Stimulated activated CD8-positive, alpha-beta memory T cell treated with anti-CD3 and anti-CD28 coated beads, Interleukin-2, amount 100 ng/mL, for 48 hours (primary cell): ENCODE measurements around the gene BCAR1.
"Not testable (repeated sequence)": the region's sequence is repeated elsewhere in the genome, so short reads cannot be mapped to it uniquely, and the experiment has no call there.

Experiments used
- DNase-seq, 2 donors: peaks; one replicate each; pipeline ENCODE4 v3.0.0-alpha.2; 2020; ENCODE audit warnings: low read depth in 2 of 2

Gene BCAR1

DNA sequence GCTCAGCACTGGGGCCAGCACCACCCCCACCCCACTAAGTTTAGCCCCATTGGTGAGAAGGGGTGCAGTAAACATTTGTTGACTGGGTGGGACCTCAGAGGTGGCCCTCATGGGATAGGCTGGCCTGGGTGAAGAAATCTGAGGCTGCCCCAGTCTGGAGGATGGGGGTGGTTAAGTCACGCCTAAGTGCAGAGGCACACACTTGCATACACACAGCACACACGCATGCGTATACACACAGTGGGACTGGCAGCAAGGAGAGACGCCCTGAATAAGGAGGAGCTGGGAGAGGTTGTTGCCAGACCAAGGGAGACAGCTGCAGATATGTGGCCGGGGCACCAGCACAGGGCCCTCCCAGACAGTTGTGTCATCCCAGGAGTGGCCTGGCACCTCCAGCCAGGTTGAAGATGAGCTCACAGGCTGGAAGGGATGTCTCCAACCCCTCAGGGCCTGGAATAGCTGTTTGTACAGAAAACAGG is 3.0 kb upstream of the BCAR1 start:
- DNase-seq: no peak

- no peak for DNase-seq
These were observed 1.8 kb upstream of the BCAR1 start for GRCh38 chr16:75252946-75253911.

DNA sequence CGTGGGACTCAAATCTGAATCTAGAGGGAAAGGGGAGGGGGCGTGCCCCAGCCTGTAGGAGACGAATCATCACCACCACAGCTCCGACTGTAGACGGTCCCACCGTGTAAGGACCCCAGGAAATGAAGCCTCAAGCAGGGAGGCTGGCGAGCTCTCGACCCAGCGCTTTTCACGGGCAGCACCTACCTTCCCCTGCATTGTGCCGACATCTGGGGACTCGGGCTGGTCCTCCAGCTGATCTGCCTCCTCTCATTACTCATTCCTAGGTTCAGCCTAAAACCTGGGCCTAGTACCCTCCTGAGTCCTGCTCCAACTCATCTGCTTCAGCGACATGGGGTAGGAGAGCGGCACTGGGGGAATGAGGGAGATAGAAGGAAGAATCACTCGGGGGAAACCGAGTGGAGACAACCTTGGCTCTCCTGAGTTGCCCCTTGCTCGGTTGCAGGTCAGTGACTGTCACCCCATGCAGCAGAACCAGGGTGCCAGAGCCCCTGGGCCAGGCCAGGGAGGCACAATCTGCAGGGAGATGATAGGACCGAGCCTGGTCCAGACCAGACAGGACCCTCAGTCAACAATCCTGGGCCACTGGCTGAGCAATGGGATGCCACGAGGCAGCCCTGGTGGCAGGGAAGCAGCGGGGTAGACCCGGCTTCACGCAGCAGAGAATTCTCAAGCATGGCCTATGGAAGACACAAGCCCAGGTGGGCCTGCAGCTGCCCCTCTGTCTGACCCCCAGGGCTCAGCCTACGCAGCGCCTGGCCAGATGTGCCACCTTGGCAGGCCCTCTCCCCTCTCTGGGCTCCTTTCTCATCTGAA is 833 bp upstream of the BCAR1 start:
- no peak for DNase-seq

DNA sequence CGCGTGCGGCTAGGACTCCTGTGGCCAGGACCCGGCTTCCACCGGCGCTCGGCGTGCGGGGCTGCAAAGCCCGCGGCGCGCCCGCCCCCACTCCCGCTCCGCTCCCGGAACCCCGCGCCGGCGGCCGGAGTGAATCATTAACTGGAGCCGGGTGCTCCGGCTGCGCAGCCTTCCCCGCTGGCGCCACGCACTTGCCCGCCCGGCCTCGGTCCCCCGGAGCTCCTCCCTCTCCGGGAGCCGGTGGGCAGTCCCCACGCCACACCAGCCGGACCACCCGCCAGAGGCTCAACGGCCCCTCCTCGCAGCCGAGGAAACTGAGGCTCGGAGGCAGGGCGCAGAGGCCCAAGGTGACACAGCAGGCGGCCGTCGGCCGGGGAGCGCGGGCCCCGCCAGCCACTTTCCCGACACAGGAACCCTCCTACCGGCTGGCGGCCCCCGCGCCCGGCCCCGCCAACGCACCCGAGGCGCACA is 580 bp downstream of the BCAR1 start:
- DNase-seq: no peak

GRCh38 chr16:75250089-75250808 is 1.2 kb downstream of the BCAR1 start:
- DNase-seq: no peak

DNA sequence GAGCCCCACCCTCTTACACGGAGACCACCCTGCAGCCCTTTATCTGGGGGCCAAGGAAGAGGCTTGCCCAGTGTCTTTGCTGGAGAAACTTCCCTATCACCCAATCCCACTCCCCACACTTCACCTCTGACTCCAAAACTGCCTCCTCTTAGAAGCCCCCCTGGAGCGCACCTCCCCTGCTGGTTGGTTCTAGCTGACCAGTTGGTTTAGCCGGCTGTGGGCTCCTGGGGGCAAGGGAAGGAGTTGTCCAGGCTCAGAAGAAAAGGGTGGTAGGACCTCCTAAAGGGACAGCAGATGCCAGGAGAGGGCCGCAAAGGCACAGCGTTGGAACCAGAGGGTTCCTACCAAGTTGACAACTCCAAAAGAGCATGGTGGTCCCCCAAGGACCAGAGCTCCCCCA is 2.0 kb downstream of the BCAR1 start:
- no peak for DNase-seq

DNA sequence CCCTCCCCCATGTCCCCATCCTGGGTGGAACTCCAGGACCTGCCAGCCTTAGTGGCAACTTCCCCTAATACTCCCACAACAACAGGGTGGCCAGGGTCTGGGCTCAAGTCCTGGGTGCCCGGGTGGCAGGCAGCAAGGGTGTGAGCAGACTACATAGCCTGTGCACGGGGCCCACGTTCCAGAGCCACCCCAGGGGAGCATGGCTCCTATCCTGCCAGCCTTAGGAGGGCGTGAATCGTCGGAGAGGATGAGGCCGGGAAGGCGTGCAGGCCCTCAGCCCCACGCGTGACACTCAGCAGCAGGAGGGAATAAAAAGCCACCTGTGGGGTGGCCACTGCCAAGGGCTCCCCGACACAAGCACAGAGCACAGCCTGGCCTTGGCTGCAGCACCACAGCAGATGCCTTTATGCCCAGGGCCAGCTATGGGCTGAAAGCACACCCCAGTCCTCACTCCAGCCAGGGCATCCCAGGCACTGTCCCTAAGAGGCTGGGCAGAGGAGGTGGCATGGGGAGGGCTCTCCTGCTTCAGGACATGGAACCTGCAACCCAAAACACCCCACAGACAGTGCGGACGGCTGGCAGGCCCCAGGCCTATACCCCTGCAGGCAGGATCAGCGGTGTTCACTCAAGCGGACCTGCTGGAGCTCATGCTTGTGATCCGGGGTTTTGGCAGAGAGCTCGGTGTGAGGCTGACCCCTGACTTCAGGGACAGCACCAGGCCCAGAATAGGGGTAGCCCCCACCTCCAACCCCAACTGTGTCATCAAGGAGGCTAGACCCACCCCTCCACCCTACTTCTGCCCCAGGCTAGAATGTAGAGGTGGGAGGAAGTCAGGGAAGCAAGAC is 2.7 kb downstream of the BCAR1 start:
- DNase-seq: no peak

DNA sequence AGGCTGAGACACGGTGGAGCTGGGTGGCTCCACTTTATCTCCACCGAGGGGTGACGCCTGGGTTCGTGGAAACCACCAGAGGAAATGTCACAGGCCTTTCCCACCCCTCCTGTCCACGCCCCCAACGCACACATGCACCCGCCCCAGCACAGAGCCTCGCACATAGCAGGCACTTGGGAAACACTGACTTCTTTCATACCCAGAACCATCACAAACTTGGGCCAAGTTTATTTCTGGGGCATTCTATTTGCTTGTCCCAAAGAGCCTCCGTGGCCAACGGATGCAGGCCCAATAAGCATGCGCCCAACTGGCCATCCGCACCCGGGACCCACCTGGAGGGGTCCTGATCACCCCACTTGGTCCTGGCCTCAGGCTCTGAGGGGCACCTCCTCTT is 3.3 kb downstream of the BCAR1 start:
- DNase-seq: no peak

GRCh38 chr16:75247249-75247648 is 4.2 kb downstream of the BCAR1 start:
- no peak for DNase-seq

DNA sequence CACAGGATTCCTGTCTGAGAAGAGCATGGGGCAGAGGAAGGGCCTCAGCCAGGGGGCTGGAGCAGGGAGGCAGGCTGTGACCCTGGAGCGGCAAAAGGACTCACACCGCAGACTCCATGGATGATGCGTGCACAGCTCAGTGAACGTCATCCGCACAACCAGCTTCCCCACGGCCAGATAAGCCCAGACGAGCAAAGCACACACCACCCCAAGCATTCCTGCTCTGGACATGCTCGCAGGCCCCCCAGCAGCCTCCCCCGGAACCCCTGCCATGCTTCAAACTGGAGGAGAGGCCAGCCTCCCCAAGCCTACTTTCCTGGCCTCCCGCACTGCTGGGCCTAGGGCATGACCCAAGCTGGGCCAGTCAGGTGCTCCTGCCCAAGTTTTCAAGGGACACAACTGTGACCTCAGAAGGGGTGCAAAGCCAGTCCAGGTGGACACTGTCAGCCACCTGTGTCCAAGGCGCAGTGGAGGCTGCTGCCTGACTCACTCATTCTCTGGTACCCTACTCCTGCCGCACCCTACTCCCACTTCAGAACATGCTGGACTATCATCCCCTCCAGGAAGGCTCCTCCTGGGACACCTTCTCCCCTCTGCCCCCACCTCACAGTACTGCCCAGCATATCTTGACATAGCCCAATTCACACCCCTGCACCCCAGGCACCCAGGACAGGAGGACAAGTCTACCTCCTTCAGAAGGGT is 4.8 kb downstream of the BCAR1 start:
- DNase-seq: no peak

- no peak for DNase-seq
These were observed 6.3 kb downstream of the BCAR1 start for GRCh38 chr16:75244844-75245758.

GRCh38 chr16:75244225-75244809 is 7.1 kb downstream of the BCAR1 start:
- DNase-seq: no peak

GRCh38 chr16:75243667-75244224 is 7.7 kb downstream of the BCAR1 start:
- no peak for DNase-seq

- DNase-seq: not testable (repeated sequence)
These were observed 8.9 kb downstream of the BCAR1 start for GRCh38 chr16:75242436-75243078.

DNA sequence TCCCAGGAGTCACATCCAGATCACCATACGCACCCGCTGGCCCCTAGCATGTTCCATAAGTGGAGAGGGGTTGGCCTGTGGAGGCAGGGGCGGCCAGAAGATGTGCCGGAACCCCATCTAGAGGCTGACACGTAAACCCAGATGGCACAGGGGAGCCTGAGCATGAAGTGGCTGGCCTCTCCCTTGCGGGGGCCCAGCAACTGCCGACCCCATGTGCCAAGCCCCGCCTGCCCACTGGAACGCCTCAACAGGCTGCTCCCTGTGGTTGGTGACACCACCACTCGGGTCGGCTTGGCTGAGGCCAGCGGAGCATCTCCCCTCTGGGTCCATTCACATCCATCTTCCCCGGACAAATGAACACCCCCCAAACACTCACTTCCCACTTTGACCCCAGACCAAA is 9.5 kb downstream of the BCAR1 start:
- no peak for DNase-seq

- no peak for DNase-seq
These were observed 10.0 kb downstream of the BCAR1 start for GRCh38 chr16:75241412-75241811.

DNA sequence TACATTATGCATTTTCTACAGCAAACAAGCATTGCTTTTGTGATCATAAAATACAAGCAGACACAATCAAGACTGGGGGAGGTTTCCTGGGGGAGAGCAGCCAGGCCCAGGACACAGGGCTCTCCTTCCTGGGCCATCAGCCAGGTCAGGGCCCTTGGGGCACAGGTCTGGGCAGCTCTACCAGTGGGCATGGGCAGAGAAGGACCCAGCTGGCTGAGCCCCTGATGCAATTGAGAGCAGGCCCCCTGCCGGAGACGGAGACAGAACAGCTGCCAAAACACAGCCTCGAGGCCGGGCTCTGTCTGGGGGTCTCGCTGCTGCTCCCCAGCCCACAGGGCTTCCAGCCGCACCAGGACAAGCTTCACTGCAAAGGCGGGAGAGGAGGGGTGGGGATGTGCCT is 10.8 kb downstream of the BCAR1 start:
- not testable (repeated sequence) for DNase-seq

DNA sequence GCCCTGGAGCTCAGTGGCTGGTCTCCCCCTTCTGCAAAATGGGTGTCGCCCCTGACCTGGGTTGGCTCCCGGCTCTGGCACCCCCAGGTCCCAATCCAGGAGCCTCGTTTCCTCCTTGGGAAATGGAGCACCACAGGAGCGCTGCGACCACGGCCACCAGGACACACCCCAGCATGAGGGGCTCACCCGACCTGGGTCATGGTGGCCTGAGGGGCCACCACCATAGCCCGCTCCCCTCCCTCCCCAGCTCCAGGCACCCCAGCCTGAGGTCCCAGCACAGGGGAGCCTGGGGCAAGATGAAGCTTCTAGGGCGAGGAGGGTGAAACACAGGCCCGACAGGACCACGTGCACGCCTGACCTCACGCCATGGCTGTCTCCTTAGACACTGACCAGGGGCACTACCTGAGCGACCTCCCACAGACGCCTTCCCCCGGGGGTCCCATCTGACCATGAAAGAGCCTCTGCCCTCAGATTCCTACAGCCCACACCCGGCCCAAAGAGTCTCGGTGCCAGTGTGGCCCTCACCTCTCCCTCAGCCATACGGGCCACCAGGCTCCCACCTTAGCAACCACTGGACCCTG is 11.8 kb downstream of the BCAR1 start:
- no peak for DNase-seq
